Measurements from ENCODE around the gene PTK7. TPM values are rescaled to one million over a fixed set of nuclear protein-coding genes. Genes with fewer than 3 reads are reported as not detected.

Gene PTK7
- total and polyA plus RNA-seq, 2 of the 8 experiments (the other 6 are each of a cell fraction or from before 2014, with no cell fraction given) = 110 to 138 TPM

DNA sequence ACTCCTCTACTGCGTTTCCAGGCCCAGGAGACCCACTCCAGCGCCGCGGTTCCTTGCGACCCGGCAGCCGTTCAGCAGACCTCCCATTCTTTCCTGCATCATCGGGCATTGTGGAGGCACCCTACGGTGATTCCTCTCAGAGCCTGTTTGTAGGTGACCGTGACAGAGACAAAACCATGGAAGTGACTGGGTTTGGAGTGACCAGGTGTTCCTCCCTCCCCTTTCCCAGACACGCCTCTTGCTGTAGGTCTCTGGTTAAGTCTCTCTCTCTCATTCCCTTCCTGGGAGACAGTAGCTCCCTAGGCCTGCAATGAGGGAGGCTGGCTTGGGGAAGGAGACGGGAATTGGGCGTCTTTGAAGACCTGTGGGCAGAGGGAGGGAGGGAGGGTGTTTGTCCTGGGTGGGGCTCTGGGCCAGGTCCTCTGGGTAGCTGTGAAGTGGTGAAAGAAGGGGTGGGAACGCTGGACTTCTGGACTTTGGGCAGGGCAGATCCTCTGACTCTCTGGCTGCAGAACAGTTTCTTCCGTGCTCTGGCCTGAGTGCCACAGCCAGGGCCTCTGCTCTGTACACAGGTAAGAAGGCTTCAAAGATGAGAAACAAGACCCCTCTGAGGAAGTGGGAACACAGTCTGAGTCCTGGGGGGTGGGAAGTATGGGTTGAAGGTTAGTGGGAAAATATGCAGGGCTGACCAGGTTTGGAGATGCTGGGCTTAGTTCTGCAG is 15.9 kb upstream of the PTK7 start:
- CTCF ChIA-PET (ENCODE audit: partially characterized antibody) = interaction anchor here (0.6 to 3.1 kb wide), 7 partner anchors 9 to 96 kb away, joined by 3 to 20 read pairs (median 4); no protein-coding TSS in a partner anchor
- no peak for TF ChIP-seq RAD21 (IDR thresholded peaks at IDR 0.05 in 1 of 2, conservative IDR thresholded peaks at IDR 0.05 in 1 of 2; ENCODE audit: low read depth in 2 of 2, low read length in 2 of 2)
- TF ChIP-seq CBX8 (IDR thresholded peaks at IDR 0.05; ENCODE audit: borderline replicate concordance, low read depth, low read length) = no peak
- TF ChIP-seq TAF1 (IDR thresholded peaks at IDR 0.05; ENCODE audit: low read depth, low read length) = peak; percentile 16; the same call in 1 of the 2 replicates
- no peak for TF ChIP-seq ZNF274 (IDR thresholded peaks at IDR 0.05; ENCODE audit: borderline replicate concordance, extremely low read depth, low read length)
- peak; percentile 5 for TF ChIP-seq ASH2L (IDR thresholded peaks at IDR 0.05; ENCODE audit: low read length)
- TF ChIP-seq, protein P1, sequence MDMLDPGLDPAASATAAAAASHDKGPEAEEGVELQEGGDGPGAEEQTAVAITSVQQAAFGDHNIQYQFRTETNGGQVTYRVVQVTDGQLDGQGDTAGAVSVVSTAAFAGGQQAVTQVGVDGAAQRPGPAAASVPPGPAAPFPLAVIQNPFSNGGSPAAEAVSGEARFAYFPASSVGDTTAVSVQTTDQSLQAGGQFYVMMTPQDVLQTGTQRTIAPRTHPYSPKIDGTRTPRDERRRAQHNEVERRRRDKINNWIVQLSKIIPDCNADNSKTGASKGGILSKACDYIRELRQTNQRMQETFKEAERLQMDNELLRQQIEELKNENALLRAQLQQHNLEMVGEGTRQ (IDR thresholded peaks at IDR 0.05; ENCODE audit: low read length) = no peak
- no peak for TF ChIP-seq RNF2 (IDR thresholded peaks at IDR 0.05; ENCODE audit: borderline replicate concordance, low read depth, low read length, missing control alignments, poor library complexity, severe bottlenecking)
- no peak for TF ChIP-seq JUND (IDR thresholded peaks at IDR 0.05; ENCODE audit: low read length)
- peak; percentile 4; the same call in 1 of the 2 replicates for TF ChIP-seq PHF8 (conservative IDR thresholded peaks at IDR 0.05; ENCODE audit: low read depth, low read length)

More for the DNA sequence above, 15.9 kb upstream of the PTK7 start:
- no peak overlapping the region for H2BK120ac ChIP-seq (replicated peaks; ENCODE audit: low read depth, low read length)
- H3K23me2 ChIP-seq (ENCODE audit: low read depth, low read length) = peaks cover 10% of the 10 kb centered on the region; the same call in 1 of the 2 replicates
- peak overlapping the region; percentile 81 for H2BK5ac ChIP-seq (ENCODE audit: low read depth, low read length)
- peak overlapping the region; percentile 89; the same call in 1 of the 2 replicates for H3K27ac ChIP-seq (ENCODE audit: low read depth, low read length)
- no peak for DNase-seq (ENCODE audit: low read depth in 1 of 2, low spot score in 2 of 2)
- 0 out of 2 replicates have a peak overlapping the region, but pooled peaks have one; percentile 18 for H2BK12ac ChIP-seq (ENCODE audit: low read depth, low read length)
- no peak overlapping the region for H3K4ac ChIP-seq (replicated peaks; ENCODE audit: insufficient read length, low read depth, low read length)
- peaks cover 3 to 16% (median 11%) of the 10 kb centered on the region in 4 experiments; a peak in 6 of 8 replicates for H3K36me3 ChIP-seq (ENCODE audit: control insufficient read depth in 2 of 4, insufficient read depth in 4 of 4, low read length in 3 of 4)
- peaks cover 6 to 16% of the 10 kb centered on the region in 2 experiments; a peak in 3 of 4 replicates for H3K79me2 ChIP-seq (ENCODE audit: control insufficient read depth in 1 of 2, insufficient read depth in 2 of 2, low read length in 2 of 2)
- no peak overlapping the region for H2BK15ac ChIP-seq (ENCODE audit: low read length)
- H3K9ac ChIP-seq (replicated peaks in 1 of 4; ENCODE audit: extremely low read depth in 1 of 4, low read depth in 3 of 4, low read length in 3 of 4) = peak overlapping the region; percentile 15 to 91 (median 60); a peak in 6 of 7 replicates
- no peak overlapping the region for H4K8ac ChIP-seq (ENCODE audit: extremely low read depth, insufficient read depth, low read length)
- H3K4me2 ChIP-seq (ENCODE audit: insufficient read depth in 1 of 2, low read depth in 2 of 2, low read length in 2 of 2) = peak overlapping the region; percentile 74 to 83
- H3K18ac ChIP-seq (ENCODE audit: extremely low read depth, low read length) = no peak overlapping the region
- 10% methylated on average over 15 of the region's 15 CpGs; no CpG with 5 or more reads in 1 of the 2 experiments for WGBS, 2 experiments (ENCODE audit: extremely low coverage in 1 of 2, insufficient coverage in 1 of 2, insufficient read length in 1 of 2, insufficient replicate concordance in 2 of 2, low coverage in 1 of 2, low lambda C conversion rate in 2 of 2, missing lambda C conversion rate in 1 of 2)
- no peak overlapping the region; the same call in 1 of the 2 replicates for H2AFZ ChIP-seq (ENCODE audit: low read length)
- no peak overlapping the region for H4K91ac ChIP-seq (replicated peaks; ENCODE audit: insufficient read length, low read length)
- no peak overlapping the region for H3K56ac ChIP-seq (replicated peaks; ENCODE audit: insufficient read length, low read depth, low read length)
- H3K4me3 ChIP-seq (ENCODE audit: extremely low read depth in 1 of 4, insufficient read depth in 2 of 4, low read depth in 3 of 4, low read length in 4 of 4) = peak overlapping the region; percentile 90 to 99 (median 98)
- peaks cover 14% of the 10 kb centered on the region for H3K79me1 ChIP-seq (ENCODE audit: low read depth, low read length)
- no peaks in the 10 kb centered on the region for H4K20me1 ChIP-seq (replicated peaks in 1 of 2; ENCODE audit: control insufficient read depth in 1 of 2, insufficient read depth in 2 of 2, low read length in 2 of 2)
- peaks cover 4 to 10% (median 5%) of the 10 kb centered on the region in 4 experiments; a peak in 5 of 7 replicates for H3K4me1 ChIP-seq (replicated peaks in 1 of 4; ENCODE audit: control insufficient read depth in 3 of 4, insufficient read depth in 4 of 4, low read length in 3 of 4)
- POLR2A ChIA-PET (ENCODE audit: partially characterized antibody) = interaction anchor here (0.8 to 3.5 kb wide), 24 partner anchors 8 to 309 kb away, joined by 3 to 19 read pairs (median 4); partner anchors contain the start of genes CNPY3, PPP2R5D, PTK7 and ZNF318
- no peak overlapping the region for H2AK5ac ChIP-seq (ENCODE audit: low read depth, low read length)
- peak overlapping the region; percentile 45 for H4K5ac ChIP-seq (ENCODE audit: insufficient read length, low read depth, low read length)
- no peaks in the 10 kb centered on the region for H3K27me3 ChIP-seq (replicated peaks in 1 of 4; ENCODE audit: control insufficient read depth in 3 of 4, extremely low read depth in 1 of 4, insufficient read depth in 3 of 4, low read length in 3 of 4)
- FAIRE-seq = no peak
- no peak overlapping the region for H2BK20ac ChIP-seq (ENCODE audit: low read length)
- H3K9me3 ChIP-seq (ENCODE audit: insufficient read depth in 2 of 2, low read depth in 1 of 2, low read length in 1 of 2) = no peaks in the 10 kb centered on the region
- H3K23ac ChIP-seq (ENCODE audit: insufficient read length) = no peak overlapping the region
- no peak overlapping the region for H3K14ac ChIP-seq (ENCODE audit: insufficient read length)
